GM10266 (cell line): ENCODE measurements around the gene PPFIA4.

Experiments
- DNase-seq: peaks from one replicate; pipeline ENCODE4 v3.0.0; 2012; ENCODE audit errors: extremely low spot score
- TF ChIP-seq, protein P1 (sequence below): IDR thresholded peaks from 2 replicates; pipeline ENCODE4 v1.5.1; 2012; ENCODE audit warnings: mild to moderate bottlenecking, low read depth; ENCODE audit not compliant: control insufficient read depth, insufficient read depth; ENCODE audit errors: missing control alignments

Gene PPFIA4

DNA sequence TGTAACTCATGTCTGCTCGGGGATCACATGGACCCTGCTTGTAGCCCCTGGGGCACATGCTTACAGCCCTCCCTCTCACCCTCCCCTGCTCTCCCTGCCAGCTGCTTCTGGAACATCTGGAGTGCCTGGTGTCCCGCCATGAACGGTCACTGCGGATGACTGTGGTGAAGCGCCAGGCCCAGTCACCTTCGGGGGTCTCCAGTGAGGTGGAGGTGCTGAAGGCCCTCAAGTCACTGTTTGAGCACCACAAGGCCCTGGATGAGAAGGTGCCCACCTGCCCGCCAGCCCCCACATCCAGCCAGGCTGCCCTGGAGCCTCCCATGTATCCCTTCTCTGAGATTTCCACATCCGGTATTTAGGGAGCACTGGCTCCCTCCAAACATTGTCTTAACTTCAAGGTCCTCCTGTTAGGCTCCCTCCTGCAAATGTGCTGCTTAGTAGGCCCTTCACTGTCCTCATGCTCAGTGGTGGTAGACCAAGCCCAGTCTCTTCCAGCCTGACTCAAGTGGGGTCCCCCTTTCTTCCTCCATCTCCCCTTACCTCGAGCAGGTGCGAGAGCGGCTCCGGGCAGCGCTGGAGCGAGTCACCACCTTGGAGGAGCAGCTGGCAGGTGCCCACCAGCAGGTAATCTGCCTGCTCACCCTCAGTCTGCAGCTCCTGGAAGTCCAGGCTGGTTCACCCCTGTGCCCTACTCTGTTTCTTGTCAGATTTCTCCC is 17.7 kb downstream of the PPFIA4 start:
- TF ChIP-seq, protein P1, sequence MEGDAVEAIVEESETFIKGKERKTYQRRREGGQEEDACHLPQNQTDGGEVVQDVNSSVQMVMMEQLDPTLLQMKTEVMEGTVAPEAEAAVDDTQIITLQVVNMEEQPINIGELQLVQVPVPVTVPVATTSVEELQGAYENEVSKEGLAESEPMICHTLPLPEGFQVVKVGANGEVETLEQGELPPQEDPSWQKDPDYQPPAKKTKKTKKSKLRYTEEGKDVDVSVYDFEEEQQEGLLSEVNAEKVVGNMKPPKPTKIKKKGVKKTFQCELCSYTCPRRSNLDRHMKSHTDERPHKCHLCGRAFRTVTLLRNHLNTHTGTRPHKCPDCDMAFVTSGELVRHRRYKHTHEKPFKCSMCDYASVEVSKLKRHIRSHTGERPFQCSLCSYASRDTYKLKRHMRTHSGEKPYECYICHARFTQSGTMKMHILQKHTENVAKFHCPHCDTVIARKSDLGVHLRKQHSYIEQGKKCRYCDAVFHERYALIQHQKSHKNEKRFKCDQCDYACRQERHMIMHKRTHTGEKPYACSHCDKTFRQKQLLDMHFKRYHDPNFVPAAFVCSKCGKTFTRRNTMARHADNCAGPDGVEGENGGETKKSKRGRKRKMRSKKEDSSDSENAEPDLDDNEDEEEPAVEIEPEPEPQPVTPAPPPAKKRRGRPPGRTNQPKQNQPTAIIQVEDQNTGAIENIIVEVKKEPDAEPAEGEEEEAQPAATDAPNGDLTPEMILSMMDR: no peak
- no peak for DNase-seq

DNA sequence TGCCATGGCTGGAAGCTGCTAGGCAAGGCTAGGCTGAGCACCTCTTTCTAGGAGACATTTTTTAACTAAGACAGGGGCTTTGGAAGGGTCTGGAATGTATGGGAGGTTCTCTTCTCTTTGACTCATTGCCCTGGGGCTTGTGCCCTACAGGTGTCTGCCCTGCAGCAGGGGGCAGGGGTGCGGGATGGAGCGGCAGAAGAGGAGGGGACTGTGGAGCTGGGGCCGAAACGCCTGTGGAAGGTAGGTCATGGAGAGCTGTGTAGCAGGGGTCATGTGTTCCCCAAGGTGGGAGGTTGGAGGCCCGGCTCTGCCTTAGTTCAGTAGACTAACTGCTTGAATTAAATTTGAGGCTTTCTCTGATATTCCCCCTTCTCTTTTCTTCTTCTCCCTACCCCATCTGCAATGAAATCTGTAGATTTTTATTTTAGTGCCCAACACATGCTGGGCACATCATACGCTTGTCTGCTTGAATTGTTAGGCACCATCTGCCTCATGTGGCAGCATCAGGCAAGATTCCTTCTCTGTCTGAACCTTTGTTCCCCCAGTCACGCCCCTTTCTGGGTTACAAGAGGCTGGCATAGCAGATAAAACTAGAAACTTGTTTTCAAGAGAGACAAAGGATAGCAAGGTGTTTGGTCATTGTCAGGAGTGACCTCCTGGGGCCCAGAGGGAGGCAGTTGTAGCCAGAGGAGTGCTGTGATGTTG is 18.4 kb downstream of the PPFIA4 start:
- TF ChIP-seq, protein P1: no peak
- no peak for DNase-seq

DNA sequence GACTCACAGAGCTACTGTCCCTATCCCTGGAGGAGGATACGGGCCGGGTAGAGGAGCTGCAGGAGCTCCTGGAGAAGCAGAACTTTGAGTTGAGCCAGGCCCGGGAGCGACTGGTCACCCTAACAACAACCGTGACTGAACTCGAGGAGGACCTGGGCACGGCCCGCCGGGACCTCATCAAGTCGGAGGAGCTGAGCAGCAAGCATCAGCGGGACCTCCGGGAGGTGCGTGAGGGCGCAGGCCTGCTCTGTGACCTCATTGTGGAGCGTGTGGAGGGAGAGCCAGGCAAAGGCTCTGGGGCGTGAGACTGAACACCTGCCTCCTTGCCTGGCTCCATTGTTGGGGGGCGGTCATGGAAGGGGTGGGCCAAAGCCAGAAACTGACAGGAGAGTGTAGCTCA is 19.0 kb downstream of the PPFIA4 start:
- TF ChIP-seq, protein P1: no peak
- no peak for DNase-seq

DNA sequence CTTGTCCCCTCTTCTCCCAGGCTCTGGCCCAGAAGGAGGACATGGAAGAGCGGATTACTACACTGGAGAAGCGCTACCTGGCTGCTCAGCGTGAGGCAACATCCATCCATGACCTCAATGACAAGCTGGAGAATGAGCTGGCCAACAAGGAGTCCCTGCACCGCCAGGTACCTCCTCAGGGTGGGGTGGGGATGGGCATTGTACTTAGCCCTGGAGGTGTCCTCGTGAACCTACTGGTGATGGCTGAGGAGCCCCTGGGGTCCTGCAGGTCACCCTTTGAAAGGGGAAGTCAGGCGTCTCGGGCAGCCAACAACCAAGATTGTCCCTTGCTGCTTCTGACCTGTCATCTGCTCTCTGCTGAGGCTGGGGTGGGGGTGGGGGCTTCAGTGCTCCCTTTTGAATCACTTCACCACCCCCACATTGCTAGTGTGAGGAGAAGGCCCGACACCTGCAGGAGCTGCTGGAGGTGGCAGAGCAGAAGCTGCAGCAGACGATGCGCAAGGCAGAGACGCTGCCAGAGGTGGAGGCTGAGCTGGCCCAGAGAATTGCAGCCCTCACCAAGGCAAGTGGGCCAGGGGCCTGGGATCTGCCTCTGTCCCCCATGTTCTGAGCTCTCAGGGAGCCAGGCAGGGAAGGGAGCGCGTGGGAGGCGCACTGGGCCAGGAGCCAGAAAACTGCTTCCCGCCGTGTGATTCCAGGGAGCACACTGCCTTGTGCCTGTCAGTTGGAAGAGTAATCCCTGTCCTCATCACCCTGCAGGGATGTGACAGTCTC is 19.7 kb downstream of the PPFIA4 start:
- DNase-seq: no peak
- TF ChIP-seq, protein P1: no peak

DNA sequence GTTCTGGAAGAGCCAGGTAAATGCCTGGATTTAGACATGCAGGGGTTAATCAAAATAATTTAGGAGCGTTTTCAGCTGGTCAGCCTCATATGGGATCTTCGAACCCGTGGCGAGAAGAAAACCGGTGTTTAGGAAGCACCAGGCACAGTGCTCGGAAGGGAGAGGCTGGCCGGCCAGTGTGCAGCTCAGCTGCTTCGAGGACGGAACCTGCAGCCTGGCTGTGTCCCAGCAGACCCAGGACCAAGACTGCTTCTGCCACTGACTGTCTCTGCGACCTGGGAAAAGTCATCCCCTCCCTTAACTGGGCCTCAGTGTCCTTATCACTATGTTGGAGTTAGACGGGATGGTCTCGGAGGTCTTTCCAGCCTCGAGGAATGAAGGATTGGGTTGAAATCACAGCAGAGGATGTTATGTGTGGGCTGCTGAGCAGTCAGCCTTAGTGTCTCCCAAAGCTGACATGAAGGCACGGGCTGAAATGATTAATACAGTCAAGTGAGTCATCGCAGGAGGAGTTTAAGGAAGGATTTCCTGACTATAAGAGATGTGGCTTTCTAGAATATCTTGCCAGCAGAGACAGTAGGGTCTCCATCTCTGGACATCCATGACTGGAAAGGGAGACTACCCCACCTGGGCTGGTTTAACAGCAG is 20.8 kb downstream of the PPFIA4 start:
- TF ChIP-seq, protein P1: no peak
- DNase-seq: no peak

DNA sequence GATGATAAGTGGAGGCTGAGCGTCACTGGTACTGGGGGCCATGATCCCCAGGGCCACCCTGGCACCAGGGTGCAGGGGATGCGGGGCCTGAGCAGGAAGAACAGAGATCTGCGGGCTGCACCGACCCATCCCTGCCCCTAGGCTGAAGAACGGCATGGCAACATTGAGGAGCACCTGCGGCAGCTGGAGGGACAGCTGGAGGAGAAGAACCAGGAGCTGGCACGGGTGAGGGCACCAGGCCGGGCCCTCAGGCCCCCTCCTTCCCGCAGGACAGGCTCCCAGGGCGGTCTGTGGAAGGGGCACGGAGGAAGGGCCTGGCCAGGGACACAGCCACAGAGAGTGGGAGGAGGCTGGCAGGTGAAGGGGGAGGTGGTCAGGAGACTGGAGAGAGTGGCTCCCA is 21.8 kb downstream of the PPFIA4 start:
- TF ChIP-seq, protein P1: no peak
- no peak for DNase-seq

DNA sequence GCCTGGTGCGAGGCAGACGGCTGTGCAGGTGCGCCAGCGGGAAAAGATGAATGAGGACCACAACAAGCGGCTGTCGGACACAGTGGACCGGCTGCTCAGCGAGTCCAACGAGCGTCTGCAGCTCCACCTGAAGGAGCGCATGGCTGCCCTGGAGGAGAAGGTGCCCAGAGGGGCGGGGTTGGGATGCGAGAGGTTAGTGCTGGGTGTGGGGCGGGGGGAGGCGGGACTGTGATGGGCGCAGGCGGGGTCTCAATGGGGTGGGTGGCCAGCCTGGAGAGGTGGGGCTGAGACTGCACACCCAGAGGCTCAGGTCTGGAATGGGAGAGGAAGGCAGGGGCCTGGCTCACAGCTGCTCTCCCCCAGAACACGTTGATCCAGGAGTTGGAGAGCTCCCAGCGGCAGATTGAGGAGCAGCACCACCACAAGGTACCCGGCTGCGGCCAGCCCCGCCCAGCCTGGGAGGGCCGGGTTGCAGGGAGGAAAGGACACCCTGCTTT is 22.3 kb downstream of the PPFIA4 start:
- DNase-seq: no peak
- TF ChIP-seq, protein P1: no peak
